GM13977 (cell line): ENCODE measurements around the gene PRR19.
"Not testable (repeated sequence)": the region's sequence is repeated elsewhere in the genome, so short reads cannot be mapped to it uniquely, and the experiment has no call there.

Experiments used
- DNase-seq: peaks from one replicate; pipeline ENCODE4 v3.0.0; 2012; ENCODE audit warnings: low spot score
- in situ Hi-C: fragments of 300-500 bp; cut with MboI; formaldehyde crosslinking; loops from one replicate; pipeline ENCODE4 v1.12.0; 2022; ENCODE audit warnings: low sequenced_read_pairs, low pct_unique_long_range_greater_than_20kb, mixed read lengths, inconsistent platforms; ENCODE audit not compliant: unreplicated experiment
- TF ChIP-seq, protein P1 (sequence below): IDR thresholded peaks from 2 replicates; pipeline ENCODE4 v1.5.1; 2012; ENCODE audit warnings: mild to moderate bottlenecking, control low read depth; ENCODE audit not compliant: insufficient read depth; ENCODE audit errors: extremely low read depth, missing control alignments

Gene PRR19

DNA sequence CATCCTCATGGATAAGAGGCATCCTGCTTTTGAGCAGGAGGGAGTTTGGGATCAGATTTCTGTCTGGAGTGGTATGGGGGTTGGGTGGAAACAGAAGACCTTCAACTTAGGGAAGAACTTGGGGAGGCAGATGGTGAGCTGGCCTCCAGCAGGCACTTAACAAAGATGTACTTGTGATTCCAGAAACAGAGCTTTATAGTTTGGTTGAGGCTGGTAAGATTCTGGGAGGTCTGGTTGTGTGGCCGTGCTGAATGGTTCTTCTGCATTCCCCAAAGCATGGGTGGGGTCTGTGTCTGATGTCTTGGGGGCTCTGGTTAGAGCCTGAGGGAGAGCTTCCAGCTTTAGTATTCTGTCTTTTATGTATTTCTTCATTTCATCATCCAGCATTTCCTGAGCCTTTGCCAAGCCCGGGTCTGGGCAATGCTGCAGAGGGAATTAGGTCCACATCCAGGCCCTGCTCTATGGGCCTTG is 28.3 kb downstream of the PRR19 start:
- no peak for DNase-seq
- in situ Hi-C loops: no loop called here
- TF ChIP-seq, protein P1, sequence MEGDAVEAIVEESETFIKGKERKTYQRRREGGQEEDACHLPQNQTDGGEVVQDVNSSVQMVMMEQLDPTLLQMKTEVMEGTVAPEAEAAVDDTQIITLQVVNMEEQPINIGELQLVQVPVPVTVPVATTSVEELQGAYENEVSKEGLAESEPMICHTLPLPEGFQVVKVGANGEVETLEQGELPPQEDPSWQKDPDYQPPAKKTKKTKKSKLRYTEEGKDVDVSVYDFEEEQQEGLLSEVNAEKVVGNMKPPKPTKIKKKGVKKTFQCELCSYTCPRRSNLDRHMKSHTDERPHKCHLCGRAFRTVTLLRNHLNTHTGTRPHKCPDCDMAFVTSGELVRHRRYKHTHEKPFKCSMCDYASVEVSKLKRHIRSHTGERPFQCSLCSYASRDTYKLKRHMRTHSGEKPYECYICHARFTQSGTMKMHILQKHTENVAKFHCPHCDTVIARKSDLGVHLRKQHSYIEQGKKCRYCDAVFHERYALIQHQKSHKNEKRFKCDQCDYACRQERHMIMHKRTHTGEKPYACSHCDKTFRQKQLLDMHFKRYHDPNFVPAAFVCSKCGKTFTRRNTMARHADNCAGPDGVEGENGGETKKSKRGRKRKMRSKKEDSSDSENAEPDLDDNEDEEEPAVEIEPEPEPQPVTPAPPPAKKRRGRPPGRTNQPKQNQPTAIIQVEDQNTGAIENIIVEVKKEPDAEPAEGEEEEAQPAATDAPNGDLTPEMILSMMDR: no peak

DNA sequence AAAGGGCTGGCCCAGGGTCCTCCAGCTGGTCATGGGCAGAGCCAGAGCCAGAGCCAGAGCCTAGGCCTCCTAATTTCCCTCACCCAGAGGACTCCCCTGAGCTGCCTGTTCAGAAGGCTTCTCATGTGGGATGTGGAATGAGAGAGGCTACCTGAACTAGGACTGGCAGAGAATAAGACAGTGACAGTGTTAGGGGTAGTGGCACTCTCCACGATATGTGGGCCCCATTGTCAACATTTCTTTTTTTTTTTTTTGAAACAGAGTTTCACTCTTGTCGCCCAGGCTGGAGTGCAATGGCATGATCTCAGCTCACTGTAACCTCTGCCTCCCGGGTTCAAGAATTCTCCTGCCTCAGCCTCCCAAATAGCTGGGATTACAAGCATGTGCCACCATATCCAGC is 29.4 kb downstream of the PRR19 start:
- in situ Hi-C loops, DNase-seq: not testable (repeated sequence)

DNA sequence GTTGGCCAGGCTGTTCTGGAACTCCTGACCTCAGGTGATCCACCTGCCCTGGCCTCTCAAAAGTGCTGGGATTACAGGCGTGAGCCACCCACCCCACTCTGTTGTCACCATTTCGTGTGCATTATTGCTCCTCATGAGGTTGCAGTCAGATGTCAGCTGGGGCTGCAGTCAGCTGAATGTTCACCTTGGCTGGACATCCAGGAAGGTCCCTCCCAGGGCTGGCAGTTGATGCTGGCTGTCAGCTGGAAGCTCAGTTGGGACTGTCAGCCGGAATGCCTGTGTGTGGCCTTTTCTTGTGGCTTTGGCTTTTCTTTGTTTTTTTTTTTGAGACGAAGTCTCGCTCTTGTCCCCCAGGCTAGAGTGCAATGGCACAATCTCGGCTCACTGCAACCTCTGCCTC is 30.1 kb downstream of the PRR19 start:
- in situ Hi-C loops: no loop called here
- TF ChIP-seq, protein P1: no peak
- no peak for DNase-seq

DNA sequence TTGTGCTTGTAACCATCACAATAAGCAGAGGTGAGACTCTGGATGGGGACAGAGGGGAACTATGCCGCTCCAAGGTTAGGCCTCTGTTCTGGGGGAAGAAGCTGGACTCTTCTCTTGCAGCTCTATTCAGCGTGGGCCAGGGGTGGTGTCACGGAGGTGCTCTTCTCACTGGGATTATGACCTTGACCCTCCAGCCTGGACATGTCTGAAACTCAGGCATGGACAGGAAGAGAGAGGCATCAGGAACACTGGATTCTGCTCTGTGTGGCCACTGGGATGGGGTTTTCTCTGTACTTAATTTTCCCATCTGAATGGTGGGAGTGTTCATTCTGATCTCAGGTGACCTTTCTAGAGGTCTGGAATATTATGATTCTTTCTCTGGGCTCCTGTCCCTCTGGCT is 31.1 kb downstream of the PRR19 start:
- in situ Hi-C loops: no loop called here
- DNase-seq: no peak
- TF ChIP-seq, protein P1: no peak

DNA sequence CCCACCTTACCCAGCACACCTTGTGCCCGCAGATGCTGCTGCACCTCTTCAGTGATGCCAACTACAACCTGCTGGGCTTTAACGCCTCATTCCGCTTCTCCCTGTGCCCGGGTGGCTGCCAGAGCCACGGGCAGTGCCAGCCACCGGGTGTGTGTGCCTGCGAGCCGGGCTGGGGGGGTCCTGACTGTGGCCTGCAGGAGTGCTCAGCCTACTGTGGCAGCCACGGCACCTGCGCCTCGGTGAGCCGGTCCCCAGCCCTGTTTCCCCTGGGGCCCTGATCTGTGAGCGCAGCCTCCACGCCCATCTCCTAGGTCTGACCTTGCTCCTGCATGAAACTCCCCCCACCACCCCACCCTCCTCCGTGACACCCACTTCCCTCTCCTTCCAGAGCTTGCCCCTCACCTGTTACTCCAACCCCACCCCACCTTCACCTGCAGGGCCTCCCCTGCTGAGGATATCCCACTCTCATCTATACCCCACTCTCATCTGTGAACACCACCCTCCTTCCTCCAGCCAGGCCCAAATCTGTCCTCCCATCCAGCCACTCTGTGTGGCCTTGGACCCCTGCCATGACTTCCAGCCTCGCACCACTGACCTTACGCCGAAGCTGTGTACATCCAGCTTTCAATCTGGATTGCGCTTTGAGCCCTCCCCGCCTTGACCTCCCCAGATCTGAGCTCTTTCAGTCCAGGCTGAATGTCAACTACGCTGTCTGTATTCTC is 32.2 kb downstream of the PRR19 start:
- DNase-seq: no peak
- TF ChIP-seq, protein P1: no peak
- in situ Hi-C loops: no loop called here

DNA sequence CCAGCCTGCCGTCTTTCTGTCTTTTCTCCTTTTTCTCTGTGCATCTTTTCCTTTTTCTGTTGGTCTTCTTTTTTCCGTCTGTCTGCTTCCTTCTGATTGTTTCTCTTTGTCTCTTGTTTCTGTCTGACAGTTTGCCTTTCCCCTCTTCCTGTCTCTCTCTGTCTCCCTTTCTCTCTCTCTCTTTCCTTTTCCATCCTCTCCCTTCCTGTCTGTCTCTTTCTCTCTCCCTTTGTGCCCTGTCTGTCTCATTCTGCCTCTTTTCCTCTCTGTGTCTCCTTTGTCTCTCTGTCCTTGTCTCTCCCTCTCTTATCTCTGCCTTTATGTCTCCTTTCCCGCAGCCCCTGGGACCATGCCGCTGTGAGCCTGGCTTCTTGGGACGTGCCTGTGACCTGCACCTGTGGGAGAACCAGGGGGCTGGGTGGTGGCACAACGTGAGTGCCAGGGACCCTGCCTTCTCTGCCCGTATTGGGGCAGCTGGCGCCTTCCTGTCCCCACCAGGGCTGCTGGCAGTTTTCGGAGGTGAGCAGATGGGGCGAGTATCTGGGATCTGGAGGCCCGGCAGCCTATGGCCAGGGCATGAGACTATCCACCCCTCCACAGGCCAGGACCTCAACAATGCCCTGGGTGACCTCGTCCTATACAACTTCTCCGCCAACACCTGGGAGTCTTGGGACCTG is 32.9 kb downstream of the PRR19 start:
- in situ Hi-C loops: no loop called here
- no peak for DNase-seq
- TF ChIP-seq, protein P1: no peak

DNA sequence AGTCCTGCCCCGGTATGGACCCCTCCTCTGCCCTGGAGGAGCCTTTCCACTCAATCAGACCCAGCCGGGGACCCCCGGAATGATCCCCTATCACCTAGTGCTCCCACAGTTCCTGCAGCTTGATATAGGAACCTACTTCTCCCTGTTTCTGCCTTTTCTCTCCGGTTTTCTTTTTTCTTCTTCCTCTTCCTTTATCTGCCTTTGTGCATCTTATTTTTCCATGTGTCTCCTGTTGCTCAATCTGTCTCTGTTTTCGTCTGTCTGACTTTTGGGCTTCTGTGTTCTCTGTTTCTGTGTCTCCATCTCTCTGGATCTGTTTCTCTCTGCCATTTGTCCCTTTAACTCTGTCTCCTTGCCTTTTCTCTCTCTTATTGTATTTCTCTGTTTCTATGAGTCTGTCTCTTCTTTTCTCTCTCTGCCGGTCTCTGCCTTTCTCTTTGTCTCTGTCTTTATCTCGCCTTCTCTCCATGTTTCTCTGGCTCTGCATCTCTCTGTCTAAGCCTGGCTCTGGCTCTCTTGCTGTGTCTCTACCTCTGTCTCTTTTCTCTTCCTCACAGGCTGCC is 33.5 kb downstream of the PRR19 start:
- in situ Hi-C loops: no loop called here
- TF ChIP-seq, protein P1: no peak
- no peak for DNase-seq
